ENCODE measurements around the gene PABPC3.

GRCh38 chr13:25117312-25117711 is 21.4 kb downstream of the PABPC3 start:
- TF ChIP-seq CTCF (conservative IDR thresholded peaks at IDR 0.05 in 1 of 2, IDR thresholded peaks at IDR 0.05 in 1 of 2; ENCODE audit: extremely low read depth in 1 of 2, insufficient read depth in 1 of 2, low read depth in 1 of 2, low read length in 2 of 2) (no peak), EZH2 (IDR thresholded peaks at IDR 0.05; ENCODE audit: borderline replicate concordance, low read length) (no peak)
